HG03045 (cell line): ENCODE results near the gene PDE3B.
"Not testable (repeated sequence)": the region's sequence is repeated elsewhere in the genome, so short reads cannot be mapped to it uniquely, and the experiment has no call there.

Experiments used
- ATAC-seq: cut with Tn5 transposase; IDR thresholded peaks from one replicate; pipeline ENCODE4 v1.9.1; 2021; ENCODE audit warnings: mild to moderate bottlenecking, moderate library complexity; ENCODE audit not compliant: unreplicated experiment

PDE3B gene

DNA sequence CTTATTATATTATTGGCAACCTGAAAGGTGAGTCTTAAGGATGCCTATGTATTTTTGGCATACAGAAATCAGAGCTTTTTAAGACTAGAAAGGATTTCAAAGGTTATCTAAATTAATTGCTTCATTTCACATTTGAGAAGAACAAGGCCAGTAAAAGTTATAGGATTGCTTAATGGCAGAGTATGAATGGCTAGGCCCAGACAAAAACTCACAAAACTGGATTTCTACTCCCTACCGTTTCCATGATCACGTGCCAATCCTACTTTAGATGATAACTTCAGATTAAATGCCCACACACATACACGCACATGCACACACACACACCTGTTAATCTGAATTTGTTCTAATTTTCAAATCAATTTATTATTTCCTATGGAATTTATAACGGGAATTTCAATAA is 1.8 kb upstream of the PDE3B start:
- no peak for ATAC-seq

DNA sequence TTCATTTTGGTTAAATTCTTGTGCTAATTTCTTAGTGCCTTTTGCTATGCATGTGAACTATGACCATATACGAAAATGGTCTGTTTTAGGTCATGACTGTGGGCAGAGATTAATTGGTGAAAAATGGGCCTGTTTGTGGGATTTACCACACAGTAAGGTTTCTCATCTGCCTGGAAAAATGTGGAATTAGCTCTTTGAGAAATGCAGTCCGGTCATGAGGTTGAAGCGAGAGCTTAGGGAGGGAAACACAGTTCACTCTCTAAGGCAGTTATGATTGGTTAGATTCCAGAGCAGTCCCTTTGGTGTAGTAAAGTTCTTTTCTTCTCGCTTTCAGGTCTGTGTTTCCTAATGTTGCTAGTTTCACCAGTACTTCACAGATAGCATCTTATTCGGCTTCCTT is 1.2 kb upstream of the PDE3B start:
- no peak for ATAC-seq

DNA sequence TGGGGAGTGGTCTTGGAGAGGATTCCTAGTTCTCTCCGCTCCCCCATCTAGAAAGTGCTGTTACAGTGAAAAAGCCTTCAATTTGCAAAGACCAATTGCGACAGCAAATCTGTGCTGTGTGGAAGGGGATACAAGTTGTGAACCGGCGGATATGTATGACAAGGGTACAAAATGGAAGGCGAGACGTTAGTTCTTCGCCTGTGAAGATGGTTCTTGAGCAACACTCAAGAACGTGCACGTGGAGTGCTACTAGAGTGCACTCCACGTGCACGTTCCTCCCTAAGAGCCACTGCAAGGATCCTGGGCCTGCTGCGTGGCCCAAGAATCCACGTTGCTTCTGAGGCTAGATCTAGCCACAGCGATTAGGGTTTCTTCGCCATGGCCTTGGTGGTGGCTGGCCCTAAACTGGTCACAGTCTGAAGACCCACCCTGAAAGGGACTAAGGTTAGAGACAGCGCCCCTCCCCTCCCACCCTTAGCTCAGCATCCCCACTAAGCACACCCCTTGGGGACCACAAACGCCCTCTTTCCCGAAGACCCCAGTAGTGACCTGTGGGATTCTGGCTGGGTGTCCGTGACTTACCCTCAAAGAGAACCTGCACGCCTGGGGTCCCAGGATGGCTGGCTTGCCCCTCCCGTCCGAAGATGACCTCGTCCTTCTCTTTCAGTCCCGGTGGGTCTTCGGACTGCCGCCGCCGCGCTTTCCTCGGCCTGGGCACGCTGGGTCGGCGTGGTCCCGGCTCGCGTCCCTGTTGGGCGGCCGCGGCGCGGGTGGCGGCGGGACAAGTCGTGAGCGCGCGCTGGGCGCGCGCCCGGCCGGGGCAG is 519 bp upstream of the PDE3B start:
- ATAC-seq, result peak; percentile 6

- ATAC-seq, result peak; percentile 62
Measured at GRCh38 chr11:14644226-14645014, 816 bp downstream of the PDE3B start.

GRCh38 chr11:14645015-14645912 is 1.7 kb downstream of the PDE3B start:
- ATAC-seq, result no peak

DNA sequence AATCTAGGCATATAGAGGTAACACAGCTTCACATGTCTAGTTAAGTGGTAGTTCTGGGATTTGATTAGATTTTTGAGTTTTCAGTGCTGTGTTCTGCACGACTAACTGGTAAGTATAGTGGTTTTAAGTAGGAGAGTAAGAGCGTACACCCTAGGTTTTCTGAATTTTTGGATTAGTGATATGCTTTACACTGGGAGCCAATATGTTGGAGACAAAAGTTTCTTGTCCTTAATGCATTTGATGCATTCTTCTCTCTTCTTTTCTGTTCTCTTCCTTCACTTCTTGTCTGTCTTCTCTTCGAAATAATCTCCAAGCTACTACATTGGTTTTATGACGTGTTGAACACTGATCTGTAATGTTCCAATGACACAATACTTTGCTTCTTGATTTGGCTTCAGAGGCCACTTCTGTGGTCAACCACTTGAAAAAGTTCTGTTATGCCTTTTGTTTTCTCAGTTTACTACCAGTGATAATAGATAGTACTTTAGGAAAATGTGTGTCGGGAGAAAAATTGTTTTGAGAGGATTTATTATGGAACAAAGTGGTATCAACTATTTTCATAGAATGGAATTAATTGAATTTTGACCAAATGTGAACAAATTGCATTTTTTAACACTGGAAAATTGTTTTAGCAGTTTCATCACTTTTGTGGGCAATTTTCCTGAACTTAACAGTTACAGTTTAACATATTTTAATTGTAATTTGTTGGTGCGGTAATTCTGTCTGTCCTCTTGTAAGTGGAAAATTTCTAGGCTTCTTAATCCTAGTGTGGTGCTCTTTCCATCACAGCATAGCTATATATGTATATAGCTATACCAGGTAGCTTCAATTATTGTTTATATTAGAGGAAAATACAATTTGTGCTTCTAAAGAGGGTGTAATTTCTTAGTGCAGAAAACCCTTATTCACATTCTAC is 2.6 kb downstream of the PDE3B start:
- ATAC-seq, result no peak

DNA sequence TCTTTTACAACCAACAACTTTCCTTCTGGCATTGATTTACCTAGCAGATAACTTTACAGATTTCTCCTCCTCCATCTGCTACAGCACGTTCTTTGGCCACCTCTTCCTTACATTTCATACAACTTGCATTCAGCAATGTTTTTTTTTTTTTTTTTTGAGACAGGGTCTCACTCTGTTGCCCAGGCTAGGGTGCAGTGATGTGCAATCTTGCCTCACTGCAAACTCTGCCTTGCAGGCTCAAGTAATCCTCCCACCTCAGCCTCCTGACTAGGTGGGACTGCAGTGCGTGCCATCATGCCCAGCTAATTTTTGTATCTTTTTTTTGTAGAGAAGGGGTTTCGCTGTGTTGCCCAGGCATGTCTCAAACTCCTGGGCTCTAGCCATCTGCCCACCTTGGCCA is 6.5 kb downstream of the PDE3B start:
- no peak for ATAC-seq

GRCh38 chr11:14653090-14653489 is 9.5 kb downstream of the PDE3B start:
- no peak for ATAC-seq

GRCh38 chr11:14655435-14655834 is 11.8 kb downstream of the PDE3B start:
- no peak for ATAC-seq

GRCh38 chr11:14656536-14657457 is 13.2 kb downstream of the PDE3B start:
- ATAC-seq, result no peak

- no peak for ATAC-seq
Measured at GRCh38 chr11:14657841-14658240, 14.2 kb downstream of the PDE3B start.

- ATAC-seq, result not testable (repeated sequence)
Measured at GRCh38 chr11:14664926-14665325, 21.3 kb downstream of the PDE3B start.

DNA sequence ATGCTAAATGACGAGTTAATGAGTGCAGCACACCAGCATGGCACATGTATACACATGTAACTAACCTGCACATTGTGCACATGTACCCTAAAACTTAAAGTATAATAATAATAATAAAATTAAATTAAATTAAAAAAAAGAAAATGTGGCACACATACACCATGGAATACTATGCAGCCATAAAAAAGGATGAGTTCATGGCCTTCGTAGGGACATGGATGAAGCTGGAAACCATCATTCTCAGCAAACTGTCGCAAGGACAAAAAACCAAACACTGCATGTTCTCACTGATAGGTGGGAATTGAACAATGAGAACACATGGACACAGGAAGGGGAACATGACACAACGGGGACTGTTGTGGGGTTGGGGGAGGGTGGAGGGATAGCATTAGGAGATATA is 23.7 kb downstream of the PDE3B start:
- ATAC-seq, result not testable (repeated sequence)

DNA sequence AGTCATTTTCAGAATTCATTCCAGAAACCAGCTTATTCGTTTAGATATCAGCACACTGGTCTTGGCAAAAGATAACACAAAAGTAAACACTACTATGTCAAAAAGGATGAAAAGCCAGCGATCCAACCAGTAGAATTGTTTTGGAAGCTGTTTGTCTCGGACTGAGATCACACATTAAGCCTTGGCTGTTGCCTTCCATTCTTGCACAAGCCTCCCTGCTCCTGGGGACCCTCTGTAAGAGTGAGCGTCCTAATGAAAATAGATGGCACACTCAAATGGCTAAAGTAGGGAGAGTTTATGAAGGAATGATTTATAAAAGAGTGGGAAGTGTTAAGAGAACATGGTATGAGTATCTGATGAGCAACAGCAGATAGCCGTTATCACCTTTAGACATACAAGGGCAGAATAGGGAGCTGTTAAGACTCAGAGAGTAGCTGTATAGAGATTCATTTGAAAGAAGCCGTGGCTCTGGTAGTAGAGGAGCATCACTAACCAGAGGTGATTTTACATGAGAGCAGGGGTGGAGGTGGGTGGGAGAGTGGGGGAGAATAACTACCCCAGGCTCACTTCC is 25.2 kb downstream of the PDE3B start:
- ATAC-seq, result no peak

DNA sequence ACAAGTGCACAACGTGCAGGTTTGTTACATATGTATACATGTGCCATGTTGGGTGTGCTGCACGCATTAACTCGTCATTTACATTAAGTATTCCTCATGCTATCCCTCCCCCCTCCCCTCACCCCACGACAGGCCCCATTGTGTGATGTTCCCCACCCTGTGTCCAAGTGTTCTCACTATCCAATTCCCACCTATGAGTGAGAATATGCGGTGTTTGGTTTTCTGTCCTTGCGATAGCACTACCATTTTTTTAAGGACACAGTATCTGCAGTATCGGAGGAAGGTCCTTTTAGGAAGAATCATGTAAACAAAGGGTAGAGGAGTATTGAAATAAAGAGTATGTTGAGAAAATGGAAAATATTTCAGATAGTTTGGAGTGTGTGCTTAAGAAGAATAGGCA is 25.9 kb downstream of the PDE3B start:
- ATAC-seq, result no peak

- ATAC-seq, result no peak
Measured at GRCh38 chr11:14669958-14670357, 26.4 kb downstream of the PDE3B start.

GRCh38 chr11:14672635-14673034 is 29.0 kb downstream of the PDE3B start:
- ATAC-seq, result no peak

DNA sequence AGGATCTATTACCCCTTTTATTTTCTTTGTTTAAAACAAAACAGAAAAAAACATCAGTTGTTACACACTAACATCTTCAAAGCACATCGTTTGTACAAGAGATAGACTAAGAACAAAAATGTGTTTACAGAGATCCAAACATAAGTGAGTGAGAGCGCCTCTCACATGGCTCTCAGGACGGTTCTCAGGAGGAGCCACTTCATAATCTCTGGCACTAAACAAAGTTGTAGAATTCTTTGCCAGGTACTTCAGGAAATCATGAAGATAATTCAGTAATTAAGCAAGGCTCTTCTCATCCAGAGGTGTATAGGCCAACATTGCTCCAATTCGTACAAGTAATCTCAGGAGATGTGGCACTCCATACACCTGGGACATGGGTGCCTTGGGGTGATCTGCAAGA is 29.8 kb downstream of the PDE3B start:
- no peak for ATAC-seq
